Measurements from ENCODE around the gene KLHDC9.

DNA sequence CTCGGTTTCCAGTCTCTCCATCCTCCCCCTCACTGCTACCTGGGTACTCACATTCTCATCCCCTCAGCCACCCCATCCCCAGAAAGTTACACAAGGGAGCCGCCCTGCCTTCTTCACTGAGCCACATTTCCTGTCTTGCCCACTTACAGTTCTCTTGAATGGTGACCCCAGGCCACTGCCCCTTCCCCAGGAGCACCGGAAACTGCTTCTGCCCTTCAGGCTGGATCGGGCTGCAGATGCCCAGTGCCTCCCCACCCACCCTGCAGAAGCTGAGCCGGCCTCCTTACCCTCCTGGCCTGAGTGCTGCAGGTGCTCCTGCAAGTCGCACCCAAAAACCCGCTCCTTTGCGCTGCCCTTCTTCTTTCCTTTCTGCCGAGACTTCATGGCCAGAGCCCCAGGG lies 28.9 kb upstream of the KLHDC9 start:
- no peak; the same call in 1 of the 2 replicates for TF ChIP-seq POLR2A (IDR thresholded peaks at IDR 0.05; ENCODE audit: low read depth, low read length)
- TF ChIP-seq TAF1 (IDR thresholded peaks at IDR 0.05; ENCODE audit: low read depth, low read length): no peak
- no peak for TF ChIP-seq PAX5 (IDR thresholded peaks at IDR 0.05; ENCODE audit: insufficient read depth, low read length, severe bottlenecking)
